Left hindlimb (tissue), 1 donor: ENCODE results near the gene KCTD10.
A peak's percentile ranks its signal among the peaks of the same experiment; 100 is the strongest.

Source experiments
- DNase-seq: peaks from one replicate; pipeline ENCODE4 v3.0.0-alpha.2; 2018

KCTD10 gene

DNA sequence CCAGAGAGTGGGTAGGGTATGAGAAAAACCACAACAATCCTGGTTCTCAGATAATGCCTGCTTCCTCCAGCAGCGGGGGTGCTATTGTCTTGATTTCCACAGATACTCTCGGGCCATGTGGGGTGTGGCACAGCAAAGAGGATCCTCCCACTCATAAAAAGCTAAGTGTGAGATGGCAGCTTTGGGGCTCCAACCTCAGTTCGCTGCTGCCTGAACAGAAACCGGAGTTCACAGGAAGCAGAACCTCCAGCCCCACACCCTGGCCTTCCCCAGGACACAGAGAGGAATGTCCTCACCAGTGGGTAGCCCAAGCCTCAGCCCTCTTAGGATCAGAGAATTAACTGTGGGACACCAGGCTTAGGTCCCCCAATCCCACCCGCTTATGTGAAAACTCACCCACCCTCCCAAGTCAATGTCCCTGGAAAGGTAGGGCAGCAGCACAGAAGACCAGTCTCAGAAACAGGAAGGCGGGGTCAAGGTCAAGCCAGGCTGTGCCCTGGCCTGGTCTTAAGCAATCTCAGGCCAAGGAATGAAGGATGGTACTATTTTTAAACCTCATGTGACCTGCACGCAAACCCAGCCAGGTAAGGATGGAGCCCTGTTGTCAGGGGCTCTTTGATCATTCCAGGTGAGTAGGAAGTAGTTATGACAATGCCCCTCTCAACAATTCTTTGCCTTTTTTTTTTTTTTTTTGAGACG is 9.0 kb downstream of the KCTD10 start:
- DNase-seq: no peak

DNA sequence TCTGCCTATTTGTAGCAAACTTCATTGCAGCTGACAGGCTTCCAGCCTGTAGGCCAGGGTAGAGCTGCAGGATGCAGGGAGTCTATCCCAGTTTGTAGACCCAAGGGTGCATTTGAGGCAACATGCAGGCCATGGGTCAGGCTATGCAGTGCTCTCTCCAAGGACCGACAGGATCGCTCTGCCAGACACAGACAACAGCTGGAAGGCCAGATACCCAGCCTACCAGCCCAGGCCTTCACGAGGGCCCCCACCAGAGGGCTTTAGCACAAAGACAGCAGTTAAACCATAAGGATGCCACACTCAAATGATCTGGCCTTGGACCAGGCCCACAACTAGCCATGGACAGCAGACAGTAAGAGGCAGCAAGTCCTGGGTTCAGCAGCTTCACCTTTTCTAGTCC is 10.3 kb downstream of the KCTD10 start:
- no peak for DNase-seq

DNA sequence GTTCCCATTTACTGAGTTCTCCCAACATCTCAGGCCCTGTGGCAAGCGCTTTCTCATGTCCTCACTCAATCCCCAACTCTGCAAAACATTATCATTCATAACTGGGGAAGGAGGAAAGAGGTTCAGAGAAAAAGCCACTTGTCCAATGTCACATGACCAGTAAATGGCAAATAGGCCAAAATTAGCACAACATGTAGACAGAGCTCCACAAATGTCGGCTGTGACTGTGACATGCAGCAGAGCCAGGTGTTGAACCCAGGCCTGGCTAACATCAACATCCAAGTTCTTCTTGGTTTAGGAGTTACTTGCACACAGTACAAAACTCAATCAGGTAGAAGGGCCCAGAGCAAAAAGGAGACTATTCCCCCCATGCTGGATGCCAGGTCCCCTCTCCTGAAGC is 10.8 kb downstream of the KCTD10 start:
- DNase-seq: no peak

DNA sequence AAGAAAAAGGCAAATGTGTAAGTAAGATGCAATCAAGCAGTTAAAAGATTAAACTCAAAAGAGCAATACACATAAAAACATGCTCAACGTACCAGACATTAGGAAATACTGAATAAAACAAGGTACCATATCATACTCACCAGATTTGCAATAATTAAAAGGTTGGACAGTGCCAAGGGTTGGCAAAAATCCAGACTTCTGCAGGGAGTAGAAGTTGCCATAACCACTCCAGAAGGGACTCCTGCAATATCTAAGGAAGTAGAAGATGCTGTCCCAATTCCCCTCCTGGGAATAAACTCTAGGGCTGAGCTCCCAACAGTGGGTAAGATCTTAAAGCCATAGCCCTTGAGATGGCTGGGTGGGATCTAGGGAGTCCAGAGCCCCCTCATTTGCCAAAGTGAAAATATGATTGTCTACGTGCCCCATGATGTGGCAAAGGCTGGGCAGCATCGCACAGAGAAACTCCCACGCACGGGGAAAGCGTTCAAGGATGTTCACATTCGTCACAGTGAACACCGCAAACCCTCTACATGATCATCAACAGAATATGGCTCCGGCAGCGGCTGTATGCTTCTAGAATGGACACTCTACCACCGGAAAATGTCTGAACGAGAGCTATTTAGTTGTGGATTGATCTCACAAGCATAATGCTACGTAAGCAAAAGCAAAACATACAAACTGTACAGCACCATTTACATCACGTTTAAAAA is 12.3 kb downstream of the KCTD10 start:
- DNase-seq: no peak

DNA sequence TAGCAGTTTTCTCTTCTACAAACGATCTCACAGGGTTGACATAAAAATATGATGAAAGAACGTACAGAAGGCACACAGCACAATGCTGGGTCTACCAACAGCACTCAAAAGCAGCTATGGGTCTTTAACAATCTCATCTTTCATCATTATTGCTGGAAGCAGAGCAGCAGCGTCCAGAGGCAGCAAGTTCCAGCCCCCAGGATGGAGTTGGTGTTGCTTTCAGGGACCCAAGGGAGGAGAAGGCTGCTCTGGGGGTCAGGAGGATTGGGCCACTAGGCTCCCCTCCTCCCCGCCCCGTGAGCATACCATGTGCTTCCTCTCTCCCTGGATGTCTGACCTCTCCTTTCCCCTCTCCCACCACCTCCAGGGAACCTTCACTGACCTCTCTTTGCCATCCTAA is 13.3 kb downstream of the KCTD10 start:
- no peak for DNase-seq

DNA sequence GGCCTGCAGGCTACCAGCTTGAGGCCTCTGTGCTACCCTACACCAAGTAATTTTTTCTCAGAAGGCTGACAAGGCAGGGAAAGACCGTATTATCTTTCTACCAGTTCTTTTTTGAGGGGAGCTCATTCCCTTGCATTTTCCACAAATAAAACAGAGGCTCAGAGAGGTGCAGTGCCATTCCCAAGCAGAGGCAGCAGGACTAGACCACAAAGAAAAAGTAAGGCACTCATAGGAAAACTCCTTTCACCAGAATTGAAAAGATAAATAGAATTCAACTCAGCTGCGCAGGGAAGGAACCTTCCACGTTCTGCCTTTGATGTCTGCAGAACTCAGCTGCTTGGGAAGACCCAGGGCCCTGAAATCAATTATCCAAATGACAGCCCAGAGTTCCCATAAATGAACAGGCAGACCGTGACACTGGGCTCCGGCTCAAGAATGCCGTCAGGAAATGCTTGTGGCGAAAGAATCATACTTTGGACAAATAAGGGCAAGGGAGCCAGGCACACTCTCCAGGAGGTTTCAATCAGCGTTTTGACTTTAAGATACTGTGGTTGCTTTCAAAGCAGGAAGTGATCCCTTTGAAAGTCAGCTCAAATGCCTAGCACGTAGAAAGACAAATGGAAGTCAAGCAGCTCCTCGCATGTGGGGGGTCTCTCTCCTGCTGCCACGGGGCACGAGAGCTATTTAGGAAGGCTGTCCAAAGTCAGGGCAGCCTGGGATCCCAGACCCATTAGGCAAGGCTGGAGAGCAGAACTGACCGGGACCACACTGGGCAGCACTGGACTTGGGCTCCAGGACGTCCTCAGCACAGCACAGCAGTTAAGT is 14.0 kb downstream of the KCTD10 start:
- peak; percentile 89 for DNase-seq

DNA sequence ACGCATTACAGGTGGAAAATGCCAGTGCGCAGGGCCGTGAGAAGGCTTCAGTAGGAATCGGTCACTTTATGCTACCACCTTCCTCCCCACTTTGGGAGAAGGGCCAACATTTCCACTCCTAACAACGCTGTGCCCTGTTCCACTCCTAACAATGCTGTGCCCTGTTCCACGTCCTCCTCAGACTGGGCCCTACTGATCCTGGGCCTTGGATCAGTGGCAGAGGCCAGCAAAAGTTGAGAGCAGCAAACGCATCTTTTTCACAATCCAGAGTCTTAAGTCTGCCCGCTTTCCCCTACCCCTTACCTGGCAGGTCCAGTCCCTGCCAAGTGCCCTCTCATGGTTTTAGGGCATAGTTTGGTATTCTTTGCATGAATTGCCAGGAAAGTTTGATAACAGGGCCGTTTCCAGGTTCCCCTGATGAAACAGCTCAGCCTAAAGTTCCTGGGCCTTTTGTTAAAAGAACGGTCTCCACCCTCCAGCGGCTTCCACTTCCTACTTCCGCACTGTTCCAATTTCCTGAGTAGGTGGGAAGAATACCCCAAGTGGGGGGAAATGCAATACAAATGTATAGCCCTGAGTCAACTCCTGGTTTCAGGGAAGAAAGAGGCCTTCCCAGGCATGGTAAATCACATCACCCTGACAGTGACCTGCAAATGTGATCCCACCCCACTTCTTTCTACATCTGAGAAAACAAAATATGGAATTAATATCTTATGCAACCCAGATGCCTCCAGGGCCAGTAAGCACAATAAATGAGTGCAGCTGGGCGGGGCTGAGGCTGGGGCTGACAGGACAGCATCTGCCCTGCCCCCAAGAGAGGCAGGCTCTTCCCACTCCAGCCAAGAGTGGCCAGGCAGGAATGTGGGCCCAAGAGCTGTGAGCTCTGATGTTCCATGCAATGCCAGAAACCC is 15.0 kb downstream of the KCTD10 start:
- DNase-seq: peak; percentile 85

DNA sequence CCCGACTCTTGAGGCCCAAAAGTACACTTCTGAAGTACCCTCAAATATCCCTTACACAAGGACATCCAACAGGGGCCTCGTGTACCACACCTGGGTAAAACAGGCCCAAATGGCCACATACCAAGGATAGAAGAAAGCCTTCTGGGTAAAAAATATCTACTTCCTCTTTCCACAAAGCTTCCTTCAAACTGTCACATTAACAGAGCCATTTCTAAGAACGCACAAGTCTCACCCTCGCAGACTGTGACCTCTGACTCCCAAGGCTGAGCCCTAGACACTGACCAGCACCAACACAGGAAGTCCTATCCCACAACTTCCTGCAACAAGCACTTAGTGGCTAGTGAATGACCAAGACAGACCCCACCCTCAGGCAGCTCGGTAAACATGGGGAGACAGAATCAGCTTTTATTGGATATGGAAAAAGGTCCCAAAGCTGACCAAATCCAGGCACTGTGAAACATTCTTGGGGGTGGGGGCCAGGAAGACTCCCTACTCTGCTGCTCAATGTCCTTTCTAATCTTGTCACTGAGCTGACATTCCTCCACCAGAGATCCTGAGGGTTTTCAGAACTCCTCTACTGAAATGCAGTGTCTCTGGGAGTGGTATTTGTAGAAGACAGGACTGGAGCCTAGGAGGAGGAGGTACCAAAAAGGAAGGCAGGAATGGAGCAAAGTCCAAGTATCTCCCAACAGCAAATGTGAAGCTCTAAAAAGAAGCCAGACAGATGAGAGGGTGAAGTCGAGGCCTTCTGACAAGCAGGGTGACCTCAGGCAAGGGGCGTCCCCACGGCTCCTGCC is 15.9 kb downstream of the KCTD10 start:
- peak; percentile 68 for DNase-seq

DNA sequence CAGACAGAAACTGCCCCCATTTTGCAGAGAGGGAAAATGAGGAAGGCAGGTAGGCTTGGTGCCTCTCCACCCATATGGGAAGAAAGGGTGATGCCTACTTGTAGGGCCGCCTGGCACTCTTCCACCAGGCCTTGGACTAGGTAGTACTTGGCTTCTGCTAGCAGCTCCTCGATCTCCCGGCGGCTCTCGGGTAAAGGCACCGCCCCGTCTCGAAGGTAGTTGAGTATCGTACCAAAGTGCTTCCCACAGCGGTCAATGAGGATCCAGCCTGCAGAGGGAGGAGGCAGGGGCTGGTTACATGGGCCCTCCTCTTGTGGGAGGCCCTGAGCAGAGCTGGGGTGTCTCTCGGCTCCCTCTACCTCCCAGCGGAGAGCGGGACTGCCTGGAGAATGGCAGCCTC is 16.6 kb downstream of the KCTD10 start:
- DNase-seq: no peak

DNA sequence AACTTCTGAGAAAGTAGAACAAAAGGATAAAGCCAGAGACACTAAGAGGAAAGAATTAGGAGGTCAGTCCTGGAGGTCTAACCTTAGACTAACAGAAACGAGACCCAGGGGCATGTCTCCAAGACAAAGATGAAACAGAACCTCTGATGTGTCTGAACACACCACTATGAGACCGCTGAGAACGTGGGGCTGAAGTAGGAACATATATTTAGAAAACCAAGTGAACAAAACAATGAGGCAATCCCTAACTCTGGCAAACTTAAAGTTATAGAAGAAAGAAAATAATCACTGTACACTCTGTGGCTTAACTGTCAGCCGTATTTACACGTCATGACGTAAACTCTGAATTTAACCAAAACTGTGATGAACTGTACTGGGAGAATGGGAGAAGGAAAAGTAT is 17.9 kb downstream of the KCTD10 start:
- DNase-seq: no peak

DNA sequence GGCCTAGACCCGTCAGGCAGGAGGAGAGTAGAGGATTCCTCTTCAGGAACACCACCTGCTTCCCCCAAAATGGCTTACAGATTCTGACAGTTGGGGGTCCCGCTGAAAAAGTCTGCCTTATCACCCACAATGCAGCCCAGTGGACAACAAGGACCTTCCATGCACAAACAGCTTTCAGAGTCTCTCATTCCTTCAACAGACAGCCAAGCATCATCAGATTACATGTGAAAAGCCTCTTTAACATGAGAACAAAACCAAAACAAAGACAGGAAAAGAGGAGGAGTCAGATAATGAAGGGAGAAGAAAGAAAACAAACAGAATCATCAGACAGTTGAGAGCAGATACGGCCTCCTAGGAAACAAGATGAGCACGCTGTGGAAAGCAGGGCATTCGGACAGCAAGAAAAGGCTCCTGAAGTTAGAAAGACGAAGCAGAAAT is 18.3 kb downstream of the KCTD10 start:
- DNase-seq: no peak

DNA sequence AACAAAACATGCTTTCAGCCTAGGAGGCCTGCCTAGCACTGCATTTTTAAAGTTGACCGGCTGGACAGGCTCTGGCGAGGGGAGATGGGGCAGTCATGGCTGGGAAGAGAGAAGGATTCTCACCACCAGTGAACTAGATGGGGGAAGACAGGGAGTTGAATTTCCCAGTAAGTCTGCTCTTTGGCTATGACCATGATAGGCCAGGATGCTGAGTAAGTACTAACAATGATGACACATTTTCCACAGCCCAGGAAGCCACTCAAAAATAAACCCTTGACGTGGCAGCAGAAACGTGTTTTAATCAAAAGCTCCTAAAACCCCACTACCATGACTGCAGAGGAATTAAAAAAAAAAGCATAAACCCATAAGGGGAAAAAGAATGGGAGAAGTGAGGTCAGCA is 19.0 kb downstream of the KCTD10 start:
- no peak for DNase-seq

DNA sequence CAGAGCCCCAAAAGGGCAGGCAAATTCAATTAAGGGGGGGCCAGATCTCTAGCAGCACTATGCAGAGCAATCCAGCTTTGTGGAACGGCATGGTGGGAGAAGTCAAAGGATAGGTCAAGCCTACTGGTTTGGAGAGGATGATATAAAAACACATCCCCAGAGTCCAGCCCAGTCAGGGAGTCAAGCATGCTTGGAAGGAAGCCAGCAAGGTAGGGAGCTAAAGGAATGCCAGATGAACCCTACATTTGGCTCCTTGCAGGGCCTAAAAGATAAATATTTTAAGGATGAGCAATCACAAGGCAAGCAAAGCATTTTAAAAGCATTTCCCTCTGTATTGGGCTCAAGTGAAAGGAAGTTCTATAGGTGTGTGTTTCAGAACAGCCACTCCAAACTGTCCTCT is 21.4 kb downstream of the KCTD10 start:
- no peak for DNase-seq

DNA sequence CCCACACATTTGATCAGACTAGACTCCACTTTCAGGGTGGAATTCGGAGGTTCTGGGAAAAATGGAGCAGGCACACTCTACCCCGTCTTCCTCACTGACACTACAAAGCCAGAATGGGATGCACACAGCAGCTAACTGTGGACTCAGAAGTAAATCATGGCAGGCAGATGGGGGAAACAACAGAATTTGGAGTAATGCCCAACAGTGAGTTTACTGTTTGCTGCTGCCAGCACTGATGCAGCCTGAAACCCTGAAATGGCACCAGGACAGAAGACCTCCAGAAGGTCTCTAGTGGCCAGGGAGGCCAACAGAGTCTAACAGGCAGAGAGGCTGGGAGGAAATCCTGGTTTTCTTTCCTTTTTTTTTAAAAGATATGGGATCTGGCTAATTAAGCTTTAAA is 24.6 kb downstream of the KCTD10 start:
- DNase-seq: no peak

DNA sequence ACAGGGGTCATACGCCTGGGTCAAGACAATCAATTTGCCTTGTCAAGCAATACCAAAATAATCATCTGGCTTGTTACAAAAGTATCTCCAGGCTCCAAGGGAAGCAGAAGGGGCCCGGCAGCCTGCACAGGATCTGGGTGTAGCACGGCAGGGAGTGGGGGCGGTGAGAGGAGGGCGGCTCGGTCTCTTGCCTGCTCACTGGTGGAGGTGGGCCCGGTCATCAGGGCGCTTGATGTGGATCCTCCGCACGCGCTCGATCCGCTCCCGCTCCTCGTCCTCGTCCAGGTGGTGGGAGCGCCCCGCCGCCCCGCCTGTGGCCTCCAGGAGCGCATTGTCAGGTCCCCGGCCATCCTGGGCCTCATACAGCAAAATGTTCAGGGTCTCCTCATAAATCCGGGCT is 25.7 kb downstream of the KCTD10 start:
- DNase-seq: no peak

DNA sequence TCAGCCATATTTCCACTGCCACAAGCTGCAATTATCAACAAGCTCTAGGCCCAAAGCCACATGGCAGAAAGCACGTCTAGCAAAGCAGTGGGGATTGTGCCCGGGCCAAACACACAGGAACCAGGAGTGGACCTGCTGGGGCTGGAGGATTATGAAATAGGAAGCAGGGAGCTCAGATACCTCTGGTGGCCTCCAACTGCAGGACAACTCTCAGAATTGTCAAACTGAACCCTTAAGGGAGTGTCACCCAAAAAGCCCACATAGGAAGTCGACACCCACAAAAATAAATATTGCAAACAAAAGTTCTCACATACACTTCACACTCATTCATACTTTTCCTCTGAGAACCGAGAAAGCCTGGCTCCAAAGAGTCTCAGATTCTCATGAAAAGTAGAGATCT is 26.1 kb downstream of the KCTD10 start:
- no peak for DNase-seq

DNA sequence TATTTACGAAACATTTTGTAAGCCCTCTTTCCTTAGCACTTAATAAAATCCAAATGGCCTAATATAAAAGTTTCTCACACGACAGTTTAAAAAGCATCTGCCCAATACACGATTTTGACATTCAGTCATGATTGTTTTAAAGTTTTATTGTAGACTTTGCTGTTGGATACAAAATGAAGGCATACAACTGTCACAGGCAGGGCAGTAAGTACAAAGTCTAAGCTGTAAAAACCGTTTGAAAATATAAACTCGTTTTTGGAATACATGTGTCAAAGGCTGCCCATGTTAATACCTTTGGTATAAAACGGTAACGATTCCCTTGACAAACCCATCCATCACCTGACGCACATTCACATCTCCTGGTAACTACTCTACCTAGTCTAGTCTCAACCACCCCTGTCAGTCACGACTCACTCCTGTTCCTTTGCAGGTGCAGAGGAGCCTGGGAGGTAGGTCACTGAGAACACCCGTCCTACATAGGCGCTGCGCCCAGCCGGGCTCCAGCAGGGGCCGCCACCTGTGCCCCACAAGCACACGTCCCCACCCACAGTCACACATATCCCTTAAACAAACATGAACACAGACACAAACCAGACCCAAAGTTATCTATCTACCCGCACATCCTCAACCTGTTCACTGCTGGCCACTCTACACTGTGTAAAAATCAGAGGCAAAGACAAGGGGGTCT is 27.1 kb downstream of the KCTD10 start:
- no peak for DNase-seq

DNA sequence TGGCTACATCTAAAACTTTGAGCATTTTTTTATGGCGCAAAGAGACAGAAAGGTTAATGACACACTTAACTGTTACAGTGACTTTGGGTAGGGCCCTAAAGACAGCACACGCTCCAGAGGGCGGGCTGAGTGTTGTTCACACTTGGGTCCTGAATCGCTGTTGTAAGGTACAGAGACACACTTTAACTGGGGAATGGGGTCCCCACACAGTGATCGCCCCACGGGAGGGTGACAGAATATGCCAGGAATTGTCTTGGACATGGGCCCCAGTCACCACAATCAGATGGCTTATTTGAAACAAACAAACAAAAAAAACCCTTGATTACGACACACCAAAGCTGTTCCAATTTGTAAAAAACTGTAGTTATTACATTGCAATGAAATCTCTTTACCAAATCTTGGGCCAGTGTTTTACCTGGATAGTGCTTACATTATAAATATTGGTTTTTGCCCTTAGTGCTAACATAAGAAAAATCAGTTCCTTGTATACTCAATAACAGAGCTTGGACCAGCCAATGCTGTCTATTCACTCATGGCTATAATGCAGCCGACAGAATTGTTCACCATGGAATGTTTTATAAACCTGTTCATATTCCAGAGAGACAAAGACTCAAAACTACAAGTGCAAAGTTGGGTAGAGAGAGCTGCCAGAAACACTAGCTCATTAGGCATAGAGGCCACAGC is 28.3 kb downstream of the KCTD10 start:
- no peak for DNase-seq

DNA sequence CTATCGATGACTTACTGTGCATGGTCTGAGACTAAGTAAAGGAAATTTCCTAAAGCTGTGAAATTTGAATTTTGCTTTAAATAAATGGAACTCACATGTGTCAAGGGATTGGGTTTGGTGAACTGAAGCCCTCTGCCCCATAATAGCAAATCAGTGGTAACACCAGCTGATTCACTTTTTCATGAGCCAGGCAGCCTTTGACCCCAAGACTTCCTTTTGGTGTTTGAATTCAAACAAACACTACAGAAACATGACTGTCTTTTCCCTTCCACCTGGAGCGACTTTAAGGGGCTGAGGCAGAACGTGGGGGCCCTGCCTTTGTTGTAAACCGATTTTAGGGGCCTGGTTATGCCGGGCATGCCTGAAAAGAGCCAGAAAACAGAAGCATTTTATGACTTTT is 28.8 kb downstream of the KCTD10 start:
- no peak for DNase-seq

DNA sequence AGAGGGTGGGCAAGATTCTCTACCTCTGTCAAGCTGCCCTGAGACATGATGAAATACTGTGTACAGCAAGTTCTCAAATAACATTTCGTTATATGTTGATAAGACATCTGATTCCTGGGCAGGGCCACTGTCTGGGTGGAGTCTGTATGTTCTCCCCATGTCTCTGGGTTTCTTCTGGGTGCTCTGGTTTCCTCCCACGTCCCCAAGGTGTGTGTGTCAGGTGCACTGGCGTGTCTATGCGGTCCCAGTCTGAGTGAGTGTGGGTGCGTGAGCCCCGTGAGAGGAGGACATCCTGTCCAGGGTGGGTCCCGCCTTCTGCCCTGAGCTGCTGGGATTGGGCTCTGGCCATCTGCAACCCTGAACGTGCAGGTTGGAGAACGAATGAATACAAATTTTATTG is 29.6 kb downstream of the KCTD10 start:
- DNase-seq: no peak

DNA sequence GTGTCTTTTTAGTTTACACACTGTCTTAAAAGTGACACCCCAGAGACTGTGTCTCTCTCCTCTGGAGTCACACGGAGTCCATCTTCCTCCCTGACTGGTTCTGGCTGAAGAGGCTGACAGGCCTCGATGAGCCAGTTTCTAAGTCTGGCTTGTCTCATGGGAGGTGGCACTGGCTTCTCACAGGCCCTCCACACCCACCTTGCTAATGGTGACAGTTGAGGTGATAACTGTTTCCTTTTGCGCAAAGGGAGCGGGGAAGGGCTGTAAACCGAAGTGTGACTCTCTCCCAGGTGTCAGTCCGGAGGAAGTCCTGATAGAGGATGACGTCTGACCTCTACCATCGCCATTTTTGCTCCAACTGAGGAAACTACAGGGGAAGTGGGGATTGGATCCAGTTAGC is 30.2 kb downstream of the KCTD10 start:
- no peak for DNase-seq
